ENCODE measurements around the gene PSMD9.

- TF ChIP-seq, protein P1, sequence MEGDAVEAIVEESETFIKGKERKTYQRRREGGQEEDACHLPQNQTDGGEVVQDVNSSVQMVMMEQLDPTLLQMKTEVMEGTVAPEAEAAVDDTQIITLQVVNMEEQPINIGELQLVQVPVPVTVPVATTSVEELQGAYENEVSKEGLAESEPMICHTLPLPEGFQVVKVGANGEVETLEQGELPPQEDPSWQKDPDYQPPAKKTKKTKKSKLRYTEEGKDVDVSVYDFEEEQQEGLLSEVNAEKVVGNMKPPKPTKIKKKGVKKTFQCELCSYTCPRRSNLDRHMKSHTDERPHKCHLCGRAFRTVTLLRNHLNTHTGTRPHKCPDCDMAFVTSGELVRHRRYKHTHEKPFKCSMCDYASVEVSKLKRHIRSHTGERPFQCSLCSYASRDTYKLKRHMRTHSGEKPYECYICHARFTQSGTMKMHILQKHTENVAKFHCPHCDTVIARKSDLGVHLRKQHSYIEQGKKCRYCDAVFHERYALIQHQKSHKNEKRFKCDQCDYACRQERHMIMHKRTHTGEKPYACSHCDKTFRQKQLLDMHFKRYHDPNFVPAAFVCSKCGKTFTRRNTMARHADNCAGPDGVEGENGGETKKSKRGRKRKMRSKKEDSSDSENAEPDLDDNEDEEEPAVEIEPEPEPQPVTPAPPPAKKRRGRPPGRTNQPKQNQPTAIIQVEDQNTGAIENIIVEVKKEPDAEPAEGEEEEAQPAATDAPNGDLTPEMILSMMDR (IDR thresholded peaks at IDR 0.05) = no peak
- no peak for TF ChIP-seq EP300 (IDR thresholded peaks at IDR 0.05)
- TF ChIP-seq POLR2A (IDR thresholded peaks at IDR 0.05) = no peak
- TF ChIP-seq POLR2AphosphoS5 (IDR thresholded peaks at IDR 0.05) = peak in 1 of 4 donors; percentile 35
Observed at GRCh38 chr12:121966959-121967358, 78.4 kb downstream of the PSMD9 start.
